Thyroid gland (tissue), 4 donors: Measurements from ENCODE around the gene NAA80.

ENCODE experiments used
- POLR2A ChIP-seq, 2 donors: fragments of 450-650 bp; IDR thresholded peaks; one replicate each; pipeline ENCODE4 v1.6.1; 2017; ENCODE audit warnings: antibody characterized with exemption in 2 of 2, mild to moderate bottlenecking in 2 of 2, moderate library complexity in 1 of 2
- TF ChIP-seq, protein P1 (sequence below), 6 experiments: fragments of 200-600 bp in 3 of 6; fragments of 450-650 bp in 3 of 6; sonication (generic) in 3 of 6; IDR thresholded peaks; one replicate each; pipeline ENCODE4 v1.5.1; 2016 to 2019; ENCODE audit warnings: antibody characterized with exemption in 6 of 6, mild to moderate bottlenecking in 2 of 6, inconsistent platforms in 1 of 6, moderate library complexity in 1 of 6

GRCh38 chr3:50330330-50330729 lies 31.1 kb upstream of the NAA80 start:
- TF ChIP-seq, protein P1, sequence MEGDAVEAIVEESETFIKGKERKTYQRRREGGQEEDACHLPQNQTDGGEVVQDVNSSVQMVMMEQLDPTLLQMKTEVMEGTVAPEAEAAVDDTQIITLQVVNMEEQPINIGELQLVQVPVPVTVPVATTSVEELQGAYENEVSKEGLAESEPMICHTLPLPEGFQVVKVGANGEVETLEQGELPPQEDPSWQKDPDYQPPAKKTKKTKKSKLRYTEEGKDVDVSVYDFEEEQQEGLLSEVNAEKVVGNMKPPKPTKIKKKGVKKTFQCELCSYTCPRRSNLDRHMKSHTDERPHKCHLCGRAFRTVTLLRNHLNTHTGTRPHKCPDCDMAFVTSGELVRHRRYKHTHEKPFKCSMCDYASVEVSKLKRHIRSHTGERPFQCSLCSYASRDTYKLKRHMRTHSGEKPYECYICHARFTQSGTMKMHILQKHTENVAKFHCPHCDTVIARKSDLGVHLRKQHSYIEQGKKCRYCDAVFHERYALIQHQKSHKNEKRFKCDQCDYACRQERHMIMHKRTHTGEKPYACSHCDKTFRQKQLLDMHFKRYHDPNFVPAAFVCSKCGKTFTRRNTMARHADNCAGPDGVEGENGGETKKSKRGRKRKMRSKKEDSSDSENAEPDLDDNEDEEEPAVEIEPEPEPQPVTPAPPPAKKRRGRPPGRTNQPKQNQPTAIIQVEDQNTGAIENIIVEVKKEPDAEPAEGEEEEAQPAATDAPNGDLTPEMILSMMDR (IDR thresholded peaks at IDR 0.05) = no peak
- TF ChIP-seq POLR2A (IDR thresholded peaks at IDR 0.05) = no peak
